Left lung (tissue), 10 donors: Measurements from ENCODE around the gene STAC2. TPM values are rescaled to one million over a fixed set of nuclear protein-coding genes. Genes with fewer than 3 reads are reported as not detected.

ENCODE experiments used
- ATAC-seq: fragments of 200-7000 bp; cut with Tn5 transposase; one replicate; pipeline ENCODE4 v1.9.1; 2020; ENCODE audit warnings: moderate library complexity
- DNase-seq, 4 donors: peaks; one replicate each; pipeline ENCODE4 v3.0.0-alpha.2; 2013 to 2020
- H3K27ac ChIP-seq, 2 donors: fragments of 200-600 bp; sonication (generic) in 1 of 2; one replicate each; pipeline versions ENCODE4 v1.5.0 to v1.8.0; 2020 to 2021
- H3K27me3 ChIP-seq, 2 donors: fragments of 200-600 bp; sonication (generic) in 1 of 2; one replicate each; pipeline versions ENCODE4 v1.5.0 to v1.8.0; 2020 to 2021
- H3K36me3 ChIP-seq, 2 donors: fragments of 200-600 bp; sonication (generic) in 1 of 2; one replicate each; pipeline versions ENCODE4 v1.5.0 to v1.8.0; 2020 to 2021
- H3K4me1 ChIP-seq, 2 donors: fragments of 200-600 bp; one replicate each; pipeline ENCODE4 v1.8.0; 2021
- H3K4me3 ChIP-seq, 2 donors: fragments of 200-600 bp; sonication (generic) in 1 of 2; one replicate each; pipeline versions ENCODE4 v1.5.0 to v1.8.0; 2020 to 2021; ENCODE audit warnings: mild to moderate bottlenecking in 1 of 2
- H3K9me3 ChIP-seq, 2 donors: fragments of 200-600 bp; sonication (generic) in 1 of 2; one replicate each; pipeline versions ENCODE4 v1.5.0 to v1.8.0; 2020 to 2021
- intact Hi-C, 2 donors: fragments of 100-400 bp; cut with DNase I; formaldehyde crosslinking; loops; one replicate each; pipeline versions ENCODE4 v1.11.2 to v1.14.2; 2022
- polyA plus RNA-seq, 6 donors: library from polyadenylated mRNA; unstranded; fragments of 120-200 nt; gene quantifications; one replicate each; pipeline ENCODE4 v1.2.1, GENCODE V29; 2013; ENCODE audit not compliant: insufficient read length in 6 of 6
- total RNA-seq, 2 donors: library from RNA; stranded (reverse); fragmentation: NEBNext Ultra II Directional; extraction: Animal tissue kit (Norgen Biotek cat#: 25700); gene quantifications; one replicate each; pipeline ENCODE4 v1.2.1, GENCODE V29; 2021
- TF ChIP-seq, protein P1 (sequence below), 2 donors: fragments of 200-600 bp; sonication (generic) in 1 of 2; IDR thresholded peaks; one replicate each; pipeline versions ENCODE4 v1.5.0 to v1.8.0; 2021; ENCODE audit warnings: antibody characterized with exemption in 2 of 2
- donor health status: DM: no; HTN: yes; CAD: no.
- donor health status: DM: no; HTN: no; CAD: no.

Gene STAC2
- total and polyA plus RNA-seq, 8 donors, result 0.14 to 0.55 (median 0.23) TPM

DNA sequence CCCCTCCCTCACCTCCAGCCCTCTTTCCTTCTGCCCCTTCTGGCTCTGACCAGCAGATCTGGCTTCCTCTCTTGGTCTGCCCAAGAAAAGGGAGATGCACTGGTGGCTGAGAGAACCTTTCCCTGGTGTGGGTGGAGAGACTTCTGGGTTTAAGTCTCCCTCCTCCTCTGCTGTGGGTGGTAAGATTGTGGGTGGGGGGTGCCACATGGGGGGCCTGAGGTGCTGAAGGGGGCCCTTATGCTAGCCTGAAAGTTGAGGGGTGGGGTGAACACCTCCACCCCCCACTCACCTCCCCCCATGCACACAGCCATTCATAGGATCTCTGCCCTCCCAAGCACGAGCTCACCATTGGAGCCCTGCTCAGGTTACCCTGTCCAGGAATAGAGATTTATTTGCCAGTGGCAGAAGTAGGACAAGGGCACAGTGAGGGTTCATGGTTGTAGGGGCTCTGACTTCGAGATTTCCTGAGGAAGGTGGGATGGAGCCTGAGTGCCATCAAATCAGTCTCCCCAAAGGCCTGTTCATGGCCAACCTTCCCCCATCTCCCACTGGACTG lies 1.7 kb upstream of the STAC2 start:
- H3K36me3 ChIP-seq, result no peaks in the 10 kb centered on the region
- intact Hi-C loops, result no loop called here
- TF ChIP-seq, protein P1, sequence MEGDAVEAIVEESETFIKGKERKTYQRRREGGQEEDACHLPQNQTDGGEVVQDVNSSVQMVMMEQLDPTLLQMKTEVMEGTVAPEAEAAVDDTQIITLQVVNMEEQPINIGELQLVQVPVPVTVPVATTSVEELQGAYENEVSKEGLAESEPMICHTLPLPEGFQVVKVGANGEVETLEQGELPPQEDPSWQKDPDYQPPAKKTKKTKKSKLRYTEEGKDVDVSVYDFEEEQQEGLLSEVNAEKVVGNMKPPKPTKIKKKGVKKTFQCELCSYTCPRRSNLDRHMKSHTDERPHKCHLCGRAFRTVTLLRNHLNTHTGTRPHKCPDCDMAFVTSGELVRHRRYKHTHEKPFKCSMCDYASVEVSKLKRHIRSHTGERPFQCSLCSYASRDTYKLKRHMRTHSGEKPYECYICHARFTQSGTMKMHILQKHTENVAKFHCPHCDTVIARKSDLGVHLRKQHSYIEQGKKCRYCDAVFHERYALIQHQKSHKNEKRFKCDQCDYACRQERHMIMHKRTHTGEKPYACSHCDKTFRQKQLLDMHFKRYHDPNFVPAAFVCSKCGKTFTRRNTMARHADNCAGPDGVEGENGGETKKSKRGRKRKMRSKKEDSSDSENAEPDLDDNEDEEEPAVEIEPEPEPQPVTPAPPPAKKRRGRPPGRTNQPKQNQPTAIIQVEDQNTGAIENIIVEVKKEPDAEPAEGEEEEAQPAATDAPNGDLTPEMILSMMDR (IDR thresholded peaks at IDR 0.05), result no peak
- H3K27me3 ChIP-seq, result peaks cover 30 to 98% of the 10 kb centered on the region in 2 donors
- no peaks in the 10 kb centered on the region for H3K9me3 ChIP-seq
- no peak overlapping the region for H3K4me3 ChIP-seq
- H3K4me1 ChIP-seq, result peaks cover 25% of the 10 kb centered on the region in 2 donors
- H3K27ac ChIP-seq, result no peak overlapping the region
- DNase-seq (no peak), ATAC-seq (no peak)

DNA sequence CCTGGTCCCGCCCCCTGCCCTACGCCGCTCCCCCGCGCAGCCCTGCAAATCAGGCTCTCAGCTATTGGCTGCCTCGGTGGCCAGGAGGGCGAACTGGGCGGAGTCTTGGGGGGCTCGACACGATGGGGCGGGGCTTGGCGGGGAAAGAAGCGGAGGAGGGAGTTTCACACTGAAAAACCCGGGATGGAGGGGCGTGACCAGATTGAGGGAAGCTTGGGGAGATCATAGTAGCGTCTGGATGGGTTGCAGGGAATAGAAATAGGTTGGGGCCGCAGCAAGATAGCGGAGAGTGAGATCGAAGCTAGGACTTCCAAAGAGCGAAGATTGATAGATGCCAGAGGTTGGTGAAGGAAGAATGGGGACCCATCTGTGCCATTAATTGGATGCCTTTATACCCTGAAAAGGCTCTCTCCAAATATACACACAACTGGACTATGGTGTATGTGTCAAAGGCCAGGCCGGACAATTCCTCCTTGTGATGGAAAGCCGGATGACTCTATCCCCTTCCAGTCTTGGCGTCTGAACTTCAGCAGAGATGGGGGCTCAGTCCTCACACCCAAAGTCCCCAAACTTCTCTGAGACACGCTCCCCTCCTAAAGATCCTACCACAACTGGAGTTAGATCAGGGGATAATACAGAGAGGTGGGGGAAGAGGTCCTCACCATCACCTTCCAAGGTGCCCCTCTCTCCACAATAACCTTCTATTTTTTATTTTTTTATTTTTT lies 376 bp upstream of the STAC2 start:
- Histone ChIP-seq H3K4me1 (peaks cover 13 to 21% of the 10 kb centered on the region in 2 donors), H3K27ac (no peak overlapping the region), H3K4me3 (peak overlapping the region; percentile 12 to 30), H3K9me3 (no peaks in the 10 kb centered on the region), H3K27me3 (peaks cover 30 to 90% of the 10 kb centered on the region in 2 donors), H3K36me3 (no peaks in the 10 kb centered on the region)
- intact Hi-C loops, result no loop called here
- peak; percentile 57 for ATAC-seq
- TF ChIP-seq, protein P1 (IDR thresholded peaks at IDR 0.05), result no peak
- DNase-seq, result peak in 1 of 4 donors; percentile 76

DNA sequence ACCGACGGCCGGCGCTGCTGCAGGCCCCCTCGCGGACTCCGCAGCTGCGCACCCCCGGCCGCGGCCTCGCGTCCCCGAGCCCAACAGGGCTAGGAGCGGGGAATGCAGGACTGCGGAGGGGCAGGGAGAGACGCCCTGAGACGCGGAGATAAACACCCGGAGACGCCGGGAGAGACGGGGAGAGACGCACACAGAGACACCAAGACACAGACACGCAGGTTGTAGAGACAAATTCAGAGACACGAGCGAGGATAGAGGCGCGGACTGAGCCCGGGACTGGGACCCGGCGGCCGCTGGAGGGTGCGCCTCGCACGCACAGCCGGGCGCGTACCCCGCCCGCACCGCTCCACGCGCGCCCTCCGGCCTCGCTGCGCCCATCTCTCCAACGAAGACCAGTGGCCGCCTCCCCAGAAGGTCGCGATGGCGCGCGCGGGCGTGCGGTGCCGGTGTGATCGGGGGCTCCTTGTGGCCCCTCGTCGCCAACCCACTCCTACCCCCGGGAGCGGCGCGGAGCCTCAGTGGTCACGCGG lies 902 bp downstream of the STAC2 start:
- DNase-seq (no peak), ATAC-seq (peak; percentile 37)
- H3K9me3 ChIP-seq, result no peaks in the 10 kb centered on the region
- H3K27ac ChIP-seq, result no peak overlapping the region
- peak overlapping the region in 1 of 2 donors; percentile 30 for H3K4me3 ChIP-seq
- H3K4me1 ChIP-seq, result peaks cover 12 to 20% of the 10 kb centered on the region in 2 donors
- no peaks in the 10 kb centered on the region for H3K36me3 ChIP-seq
- TF ChIP-seq, protein P1 (IDR thresholded peaks at IDR 0.05), result no peak
- intact Hi-C loops, result no loop called here
- H3K27me3 ChIP-seq, result peaks cover 30 to 83% of the 10 kb centered on the region in 2 donors

DNA sequence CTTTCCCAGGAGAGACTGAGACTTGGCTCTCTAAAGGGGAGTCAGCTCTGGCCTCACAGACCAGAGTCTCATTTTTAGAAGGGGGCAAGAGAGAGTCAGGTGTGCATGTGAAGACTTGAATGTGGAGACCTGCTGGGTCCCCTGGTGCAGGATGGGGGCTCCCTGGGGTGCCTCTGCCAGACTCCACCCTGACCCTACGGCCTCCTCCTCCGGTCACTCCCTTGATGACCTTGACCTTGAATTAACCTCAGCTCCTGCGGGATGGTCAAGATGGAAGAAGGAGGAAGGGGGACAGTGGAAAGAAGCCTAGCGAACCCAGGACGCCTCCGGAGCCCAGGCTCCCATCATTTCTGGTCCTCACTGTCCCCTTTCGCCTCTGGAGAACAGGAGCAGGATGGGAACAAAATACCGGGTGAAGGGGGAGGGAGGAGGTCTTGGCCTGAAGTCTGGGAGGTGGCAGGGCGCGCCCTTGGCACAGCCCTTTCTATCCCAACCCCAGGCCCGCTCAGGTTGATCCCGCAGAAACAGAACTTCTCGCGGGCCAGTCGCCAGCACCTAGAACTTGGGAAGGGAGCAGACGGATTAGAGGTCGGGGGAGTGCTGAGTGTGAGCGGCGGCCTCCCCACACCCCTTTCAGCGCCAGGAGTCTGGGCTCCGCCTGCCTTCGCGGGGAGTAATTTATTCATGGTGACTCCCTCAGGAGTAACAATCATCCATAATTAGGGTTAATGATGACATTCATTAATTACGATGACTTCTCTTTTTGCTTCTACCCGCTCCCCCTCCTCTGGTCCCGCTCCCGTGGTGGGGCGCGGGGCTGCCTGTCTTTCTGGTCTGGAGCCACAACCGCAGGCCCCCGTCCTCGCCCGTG lies 1.6 kb downstream of the STAC2 start:
- H3K4me3 ChIP-seq, result no peak overlapping the region
- DNase-seq, result no peak
- intact Hi-C loops, result no loop called here
- H3K27me3 ChIP-seq, result peaks cover 30 to 83% of the 10 kb centered on the region in 2 donors
- H3K27ac ChIP-seq, result no peak overlapping the region
- no peak for ATAC-seq
- TF ChIP-seq, protein P1 (IDR thresholded peaks at IDR 0.05), result no peak
- H3K36me3 ChIP-seq, result no peaks in the 10 kb centered on the region
- no peaks in the 10 kb centered on the region for H3K9me3 ChIP-seq
- H3K4me1 ChIP-seq, result peaks cover 12 to 20% of the 10 kb centered on the region in 2 donors
